OCI-LY1 (cell line): ENCODE measurements around the gene UCMA.

ENCODE experiments used
- EZH2 ChIP-seq: fragments of 200-600 bp; sonication (generic), shearing (Covaris generic); IDR thresholded peaks from 2 replicates; pipeline ENCODE4 v1.8.0; 2017; ENCODE audit warnings: borderline replicate concordance, mixed run types, mild to moderate bottlenecking, antibody characterized with exemption, low read length, moderate library complexity, mixed read lengths
- TF ChIP-seq, protein P1 (sequence below): fragments of 200-600 bp; sonication (generic), shearing (Covaris generic); IDR thresholded peaks from 2 replicates; pipeline ENCODE4 v1.5.1; 2017; ENCODE audit warnings: mild to moderate bottlenecking, antibody characterized with exemption, low read length, moderate library complexity, mixed read lengths

DNA sequence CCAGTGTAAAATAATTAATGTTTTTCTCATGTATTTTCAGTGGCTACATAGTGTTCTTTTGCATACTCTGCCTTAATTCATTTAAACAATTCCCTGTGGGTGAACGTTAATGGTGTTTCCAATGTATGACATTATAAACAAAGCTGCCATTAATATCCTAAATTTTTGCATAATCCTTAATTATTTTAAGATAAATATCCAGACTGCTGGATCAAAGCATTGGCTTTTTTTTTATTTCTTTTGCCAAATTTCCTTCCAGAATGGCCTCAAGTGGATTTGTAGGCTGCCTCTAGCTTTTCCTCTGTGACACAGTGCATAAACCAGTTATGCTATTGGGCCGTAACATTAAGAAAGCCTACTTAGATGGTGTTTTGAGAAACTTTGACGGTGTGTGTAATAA lies 43.4 kb downstream of the UCMA start:
- TF ChIP-seq, protein P1, sequence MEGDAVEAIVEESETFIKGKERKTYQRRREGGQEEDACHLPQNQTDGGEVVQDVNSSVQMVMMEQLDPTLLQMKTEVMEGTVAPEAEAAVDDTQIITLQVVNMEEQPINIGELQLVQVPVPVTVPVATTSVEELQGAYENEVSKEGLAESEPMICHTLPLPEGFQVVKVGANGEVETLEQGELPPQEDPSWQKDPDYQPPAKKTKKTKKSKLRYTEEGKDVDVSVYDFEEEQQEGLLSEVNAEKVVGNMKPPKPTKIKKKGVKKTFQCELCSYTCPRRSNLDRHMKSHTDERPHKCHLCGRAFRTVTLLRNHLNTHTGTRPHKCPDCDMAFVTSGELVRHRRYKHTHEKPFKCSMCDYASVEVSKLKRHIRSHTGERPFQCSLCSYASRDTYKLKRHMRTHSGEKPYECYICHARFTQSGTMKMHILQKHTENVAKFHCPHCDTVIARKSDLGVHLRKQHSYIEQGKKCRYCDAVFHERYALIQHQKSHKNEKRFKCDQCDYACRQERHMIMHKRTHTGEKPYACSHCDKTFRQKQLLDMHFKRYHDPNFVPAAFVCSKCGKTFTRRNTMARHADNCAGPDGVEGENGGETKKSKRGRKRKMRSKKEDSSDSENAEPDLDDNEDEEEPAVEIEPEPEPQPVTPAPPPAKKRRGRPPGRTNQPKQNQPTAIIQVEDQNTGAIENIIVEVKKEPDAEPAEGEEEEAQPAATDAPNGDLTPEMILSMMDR: no peak
- TF ChIP-seq EZH2: no peak
